Esophagus muscularis mucosa (tissue), 4 donors: Measurements from ENCODE around the gene RPS5.
A peak's percentile ranks its signal among the peaks of the same experiment; 100 is the strongest.

Source experiments
- CTCF ChIP-seq, 3 experiments: fragments of 200-600 bp in 2 of 3; fragments of 450-650 bp in 1 of 3; sonication (generic) in 2 of 3; IDR thresholded peaks; one replicate each; pipeline ENCODE4 v1.5.1; 2017 to 2019; ENCODE audit warnings: antibody characterized with exemption in 3 of 3, mild to moderate bottlenecking in 2 of 3, moderate library complexity in 1 of 3
- EP300 ChIP-seq: sonication (generic); formaldehyde crosslinking; IDR thresholded peaks from one replicate; pipeline ENCODE4 v1.6.1; 2017; ENCODE audit warnings: antibody characterized with exemption
- POLR2A ChIP-seq: fragments of 450-650 bp; IDR thresholded peaks from one replicate; pipeline ENCODE4 v1.6.1; 2017; ENCODE audit warnings: antibody characterized with exemption, moderate library complexity, mild to moderate bottlenecking, low read depth

- no peak for TF ChIP-seq CTCF (IDR thresholded peaks at IDR 0.05)
- TF ChIP-seq EP300, result no peak
- TF ChIP-seq POLR2A, result peak; percentile 70
These were observed at the start of gene RPS5 for GRCh38 chr19:58386576-58387337.
